NB4 (cell line): Measurements from ENCODE around the gene KXD1.
"Not testable (repeated sequence)": the region's sequence is repeated elsewhere in the genome, so short reads cannot be mapped to it uniquely, and the experiment has no call there.

Experiments used
- DNase-seq: peaks from one replicate; pipeline ENCODE4 v3.0.0; 2010; ENCODE audit warnings: low read depth
- H3K4me3 ChIP-seq: one replicate; pipeline ENCODE4 v1.5.1; 2011; ENCODE audit warnings: mild to moderate bottlenecking, low read depth, low read length, moderate library complexity
- CTCF ChIP-seq: IDR thresholded peaks from one replicate; pipeline ENCODE4 v1.5.1; 2012; ENCODE audit warnings: low read depth, low read length
- MAX ChIP-seq: IDR thresholded peaks from 2 replicates; pipeline ENCODE4 v1.6.1; 2011; ENCODE audit warnings: low read depth, low read length
- MYC ChIP-seq: IDR thresholded peaks from 2 replicates; pipeline ENCODE4 v1.6.1; 2011; ENCODE audit warnings: low read depth, low read length
- POLR2A ChIP-seq: IDR thresholded peaks from 2 replicates; pipeline ENCODE4 v1.6.1; 2011; ENCODE audit warnings: mild to moderate bottlenecking; ENCODE audit not compliant: insufficient read length; ENCODE audit errors: extremely low read depth

KXD1 gene

GRCh38 chr19:18539372-18539771, 18.3 kb upstream of the KXD1 start:
- H3K4me3 ChIP-seq = no peak overlapping the region
- TF ChIP-seq POLR2A (no peak), MYC (no peak), CTCF (no peak), MAX (no peak)
- no peak for DNase-seq

GRCh38 chr19:18540200-18540599, 17.5 kb upstream of the KXD1 start:
- not testable (repeated sequence) for H3K4me3 ChIP-seq, DNase-seq

- H3K4me3 ChIP-seq = no peak overlapping the region
- no peak for DNase-seq
- TF ChIP-seq MYC (no peak), MAX (no peak), CTCF (no peak), POLR2A (no peak)
Measured at GRCh38 chr19:18541258-18541991, 16.2 kb upstream of the KXD1 start.

- no peak for TF ChIP-seq MAX
- no peak for TF ChIP-seq CTCF
- no peak for TF ChIP-seq MYC
- TF ChIP-seq POLR2A = no peak
- peak overlapping the region; percentile 48 for H3K4me3 ChIP-seq
- peak; percentile 23 for DNase-seq
Measured at GRCh38 chr19:18541992-18542940, 15.4 kb upstream of the KXD1 start.

- peak within 1 kb of the TSS; percentile 59 for H3K4me3 ChIP-seq
- TF ChIP-seq MYC (no peak), MAX (no peak), POLR2A (no peak), CTCF (no peak)
- DNase-seq = peak; percentile 90
Measured at GRCh38 chr19:18542941-18543813, 14.5 kb upstream of the KXD1 start, which contains the start of gene FKBP8. Gene FKBP8 (minus strand): TSS chr19:18543573. CDS start chr19:18541970, 1,603 bp downstream.
